ENCODE data around the gene TMSB15B. TPM values are rescaled to one million over a fixed set of nuclear protein-coding genes. Genes with fewer than 3 reads are reported as not detected.
"Not testable (repeated sequence)": the region's sequence is repeated elsewhere in the genome, so short reads cannot be mapped to it uniquely, and the experiment has no call there.

TMSB15B gene
- total RNA-seq, 1 experiment from 2014 or later, result 29.4 TPM

DNA sequence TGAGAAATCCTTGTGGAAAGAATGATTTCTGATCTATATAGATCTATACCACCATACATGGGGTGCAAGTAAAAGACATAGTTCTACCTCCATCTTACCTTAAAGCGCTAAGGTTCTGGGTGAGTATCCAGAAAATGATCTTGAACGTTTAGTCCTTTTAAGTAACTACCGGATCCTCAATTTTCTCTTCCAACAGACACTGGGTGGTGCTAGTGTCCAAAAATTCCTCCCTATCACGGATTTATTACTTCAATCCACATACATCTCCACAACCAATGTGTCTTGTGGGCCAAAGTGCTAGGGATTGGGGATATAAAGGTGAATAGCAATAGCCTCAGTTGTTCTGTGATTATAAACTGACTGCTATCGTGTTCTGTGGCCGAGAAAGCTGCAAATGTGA lies 1.8 kb upstream of the TMSB15B start:
- not testable (repeated sequence) for DNase-seq; H3K27me3 ChIP-seq (ENCODE audit: control insufficient read depth, insufficient read depth, low read length); H3K4me3 ChIP-seq (ENCODE audit: insufficient read depth, low read depth, low read length); H3K36me3 ChIP-seq (replicated peaks; ENCODE audit: control insufficient read depth, insufficient read depth, low read length)

DNA sequence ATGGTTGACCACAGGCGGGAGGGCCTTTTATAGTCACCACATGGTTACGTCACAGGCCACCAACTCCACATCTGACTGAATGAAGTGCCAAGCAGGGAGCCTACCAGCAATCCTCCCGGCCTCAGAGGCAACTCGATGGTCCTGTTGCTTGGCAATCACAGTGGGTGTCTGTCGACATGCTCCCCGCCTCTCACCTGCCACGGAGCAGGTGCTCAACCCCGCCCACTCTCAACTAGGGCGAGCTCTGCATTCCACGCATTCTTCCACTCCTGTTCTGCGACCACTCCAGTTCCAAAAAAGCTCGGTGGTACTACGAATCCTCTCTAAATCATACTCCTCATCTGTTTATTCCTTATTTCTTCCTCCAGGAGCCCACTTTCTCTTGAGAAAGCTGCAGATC lies 21.1 kb downstream of the TMSB15B start:
- not testable (repeated sequence) for H3K27me3 ChIP-seq (ENCODE audit: control insufficient read depth, insufficient read depth, low read length)

DNA sequence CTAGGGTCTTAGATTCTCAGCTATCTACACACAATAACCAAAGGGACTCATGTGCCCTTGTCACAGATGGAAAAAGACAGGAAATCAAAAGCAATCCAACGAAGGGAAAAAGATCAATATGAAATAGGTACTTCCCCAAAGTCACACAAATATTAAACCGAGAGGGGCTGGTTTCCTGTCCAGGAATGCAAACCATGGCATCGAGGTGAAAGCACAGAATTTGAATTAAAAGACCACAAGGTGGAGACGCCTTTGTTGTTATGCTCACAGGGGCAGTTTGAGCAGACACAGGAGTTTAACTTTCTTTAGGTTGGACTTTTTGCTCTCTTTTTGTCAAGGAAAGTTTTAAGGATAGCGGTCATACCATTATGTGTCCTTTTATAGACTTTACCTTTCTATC lies 36.8 kb downstream of the TMSB15B start:
- H3K36me3 ChIP-seq (replicated peaks; ENCODE audit: control insufficient read depth, insufficient read depth, low read length), result no peaks in the 10 kb centered on the region
- H3K4me3 ChIP-seq (ENCODE audit: insufficient read depth, low read depth, low read length), result no peak overlapping the region
- no peaks in the 10 kb centered on the region; the same call in 1 of the 2 replicates for H3K27me3 ChIP-seq (ENCODE audit: control insufficient read depth, insufficient read depth, low read length)
- no peak for DNase-seq

More for the DNA sequence above, 21.1 kb downstream of the TMSB15B start:
- DNase-seq; H3K4me3 ChIP-seq (ENCODE audit: insufficient read depth, low read depth, low read length); H3K36me3 ChIP-seq (replicated peaks; ENCODE audit: control insufficient read depth, insufficient read depth, low read length): not testable (repeated sequence)

DNA sequence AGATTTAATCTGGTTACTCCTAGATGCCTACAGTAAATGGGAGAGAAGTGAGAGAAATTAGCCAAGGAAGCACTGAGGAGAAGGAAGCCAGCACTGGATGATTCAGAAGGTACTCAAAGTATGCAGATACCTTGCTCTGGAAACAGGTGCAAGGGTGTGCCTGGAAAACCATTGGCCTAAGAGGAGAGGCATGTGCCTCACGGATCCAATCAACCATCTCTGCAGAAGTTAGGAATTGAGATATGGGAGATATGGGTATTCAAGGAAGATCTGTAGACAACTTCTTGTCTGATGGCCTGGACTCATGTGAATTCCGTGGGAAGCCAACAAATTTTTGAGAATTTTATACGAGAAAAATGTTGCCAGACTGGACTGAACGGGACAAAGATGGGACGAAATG lies 46.4 kb downstream of the TMSB15B start:
- no peak for DNase-seq
- no peak overlapping the region for H3K4me3 ChIP-seq (ENCODE audit: insufficient read depth, low read depth, low read length)
- H3K36me3 ChIP-seq (replicated peaks; ENCODE audit: control insufficient read depth, insufficient read depth, low read length), result no peaks in the 10 kb centered on the region
- H3K27me3 ChIP-seq (ENCODE audit: control insufficient read depth, insufficient read depth, low read length), result no peaks in the 10 kb centered on the region

DNA sequence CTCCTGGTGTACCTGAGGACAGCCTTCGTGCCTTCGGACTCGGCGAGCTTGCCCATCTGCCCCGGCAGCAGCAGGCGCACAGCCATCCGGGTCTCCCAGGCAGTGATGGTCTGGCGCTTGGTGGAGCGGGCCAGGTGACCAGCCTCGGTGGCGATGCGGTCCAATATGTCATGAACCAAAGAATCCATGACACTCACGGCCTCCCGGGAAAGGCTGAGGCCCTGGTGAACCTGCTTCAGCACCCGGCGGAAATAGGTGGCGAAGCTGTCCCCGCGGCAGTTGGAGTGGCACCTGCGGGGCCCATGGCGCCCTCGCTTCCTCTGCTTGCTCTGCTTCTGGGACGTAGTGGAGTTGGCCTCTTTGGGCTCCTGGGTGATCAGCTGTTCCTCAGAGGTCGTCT lies 50.7 kb downstream of the TMSB15B start:
- no peaks in the 10 kb centered on the region for H3K36me3 ChIP-seq (replicated peaks; ENCODE audit: control insufficient read depth, insufficient read depth, low read length)
- H3K27me3 ChIP-seq (ENCODE audit: control insufficient read depth, insufficient read depth, low read length), result no peaks in the 10 kb centered on the region
- H3K4me3 ChIP-seq (ENCODE audit: insufficient read depth, low read depth, low read length), result no peak overlapping the region
- DNase-seq, result no peak

DNA sequence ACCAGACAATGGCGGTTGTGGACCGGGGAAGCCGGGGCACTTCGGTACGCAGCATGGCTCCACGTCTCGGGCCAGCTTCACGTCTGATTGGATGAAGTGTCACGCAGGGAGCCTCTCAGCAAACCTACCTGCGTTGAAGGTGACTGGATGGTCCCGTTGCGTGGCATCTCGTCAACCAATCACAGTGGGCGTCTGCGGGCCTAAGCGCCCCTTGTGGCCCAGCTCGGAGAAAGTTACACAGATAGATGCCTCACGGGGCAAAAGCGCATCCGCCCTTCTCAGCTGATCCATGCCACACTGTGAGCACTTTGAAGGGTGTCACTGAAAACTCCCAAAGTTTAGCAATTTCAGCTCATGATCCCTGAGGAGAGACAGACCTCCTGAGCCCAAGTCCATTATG lies 51.2 kb downstream of the TMSB15B start, which contains the start of gene H2BW1:
Gene H2BW1, minus strand, starts transcription at position 103 of the 400 bp plus-strand sequence. CDS start 132 bp downstream, outside the sequence.
- Histone ChIP-seq H3K4me3 (ENCODE audit: insufficient read depth, low read depth, low read length) (no peak within 1 kb of the TSS), H3K27me3 (ENCODE audit: control insufficient read depth, insufficient read depth, low read length) (no peaks in the 10 kb centered on the region), H3K36me3 (replicated peaks; ENCODE audit: control insufficient read depth, insufficient read depth, low read length) (no peaks in the 10 kb centered on the region)
- DNase-seq, result peak; percentile 23

DNA sequence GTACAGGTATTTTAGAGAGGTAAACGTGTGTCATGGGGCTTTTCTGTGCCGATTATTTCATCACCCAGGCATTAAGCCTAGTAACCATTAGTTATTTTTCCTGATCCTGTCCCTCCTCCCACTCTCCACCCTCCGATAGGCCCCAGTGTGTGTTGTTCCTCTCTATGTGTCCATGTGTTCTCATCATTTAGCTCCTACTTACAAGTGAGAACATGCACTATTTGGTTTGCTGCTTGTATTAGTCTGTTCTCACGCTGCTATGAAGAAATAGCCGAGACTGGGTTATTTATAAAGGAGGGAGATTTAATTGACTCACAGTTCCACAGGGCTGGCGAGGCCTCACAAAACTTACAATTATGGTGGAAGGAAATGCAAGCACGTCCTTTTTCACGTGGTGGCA lies 53.1 kb downstream of the TMSB15B start:
- DNase-seq; H3K36me3 ChIP-seq (replicated peaks; ENCODE audit: control insufficient read depth, insufficient read depth, low read length); H3K4me3 ChIP-seq (ENCODE audit: insufficient read depth, low read depth, low read length); H3K27me3 ChIP-seq (ENCODE audit: control insufficient read depth, insufficient read depth, low read length): not testable (repeated sequence)

Other genes starting within 250 kb of the TMSB15B start
- gene PLP1, start 185.8 kb upstream of the TMSB15B start, total RNA-seq (2014; rRNA removed; shearing (Covaris generic)), result 59.4 and 60.7 TPM in 2 replicates
- gene RAB9B, start 130.4 kb upstream of the TMSB15B start, total RNA-seq (2014; rRNA removed; shearing (Covaris generic)), result 0.30 and 0.48 TPM in 2 replicates
- gene H2BW1, start 51.1 kb downstream of the TMSB15B start, total RNA-seq (2014; rRNA removed; shearing (Covaris generic)), result not detected in 2 replicates
- not detected in 2 replicates for gene H2BW2, start 77.3 kb downstream of the TMSB15B start, total RNA-seq (2014; rRNA removed; shearing (Covaris generic))
- gene TMSB15C, start 113.6 kb downstream of the TMSB15B start, total RNA-seq (2014; rRNA removed; shearing (Covaris generic)), result 3.5 and 5.2 TPM in 2 replicates
- 3.5 and 6.0 TPM in 2 replicates for gene ZCCHC18, start 149.9 kb downstream of the TMSB15B start, total RNA-seq (2014; rRNA removed; shearing (Covaris generic))
- gene SLC25A53, start 194.4 kb downstream of the TMSB15B start, total RNA-seq (2014; rRNA removed; shearing (Covaris generic)), result 2.2 and 2.3 TPM in 2 replicates
- gene FAM199X, start 203.8 kb downstream of the TMSB15B start, total RNA-seq (2014; rRNA removed; shearing (Covaris generic)), result 23.9 and 25.7 TPM in 2 replicates

Data from H7 (cell line).